ENCODE results near the gene PUM1. TPM values are rescaled to one million over a fixed set of nuclear protein-coding genes. Genes with fewer than 3 reads are reported as not detected.
"Not testable (repeated sequence)": the region's sequence is repeated elsewhere in the genome, so short reads cannot be mapped to it uniquely, and the experiment has no call there.

The PUM1 gene
- total RNA-seq, 1 experiment from 2014 or later = 25.7 TPM

DNA sequence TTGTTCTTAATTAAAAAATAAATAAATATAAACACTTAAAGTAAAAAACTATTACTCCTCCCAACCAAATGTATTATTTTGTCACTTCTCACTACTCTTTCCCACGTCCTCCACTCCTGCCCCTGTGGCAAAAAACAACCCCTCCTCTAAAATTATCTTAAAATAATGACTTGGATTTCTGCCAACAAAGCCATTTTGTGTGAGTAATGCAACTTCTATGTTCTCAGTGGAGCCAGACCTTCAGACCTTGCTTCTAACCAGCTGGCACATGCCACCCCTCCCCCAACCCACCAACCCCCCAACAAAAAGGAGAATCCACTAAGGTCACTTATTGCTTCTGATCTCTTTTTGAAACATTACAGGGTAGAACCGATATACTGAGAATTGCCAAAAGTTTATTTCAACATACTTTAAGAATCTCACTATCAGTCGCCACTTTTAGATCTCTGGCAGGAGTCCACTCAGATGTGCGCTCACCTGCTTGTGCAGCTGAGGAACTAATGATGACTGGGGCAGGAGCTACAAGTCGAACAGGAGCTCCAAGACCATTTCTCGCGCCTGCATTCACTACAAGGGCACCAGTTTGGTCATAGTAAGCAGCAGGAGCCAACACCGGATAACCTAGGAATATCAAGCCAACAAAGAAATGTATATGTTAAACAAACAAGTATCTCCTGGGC lies 98.7 kb downstream of the PUM1 start:
- peak; percentile 46 for DNase-seq (ENCODE audit: low spot score)

DNA sequence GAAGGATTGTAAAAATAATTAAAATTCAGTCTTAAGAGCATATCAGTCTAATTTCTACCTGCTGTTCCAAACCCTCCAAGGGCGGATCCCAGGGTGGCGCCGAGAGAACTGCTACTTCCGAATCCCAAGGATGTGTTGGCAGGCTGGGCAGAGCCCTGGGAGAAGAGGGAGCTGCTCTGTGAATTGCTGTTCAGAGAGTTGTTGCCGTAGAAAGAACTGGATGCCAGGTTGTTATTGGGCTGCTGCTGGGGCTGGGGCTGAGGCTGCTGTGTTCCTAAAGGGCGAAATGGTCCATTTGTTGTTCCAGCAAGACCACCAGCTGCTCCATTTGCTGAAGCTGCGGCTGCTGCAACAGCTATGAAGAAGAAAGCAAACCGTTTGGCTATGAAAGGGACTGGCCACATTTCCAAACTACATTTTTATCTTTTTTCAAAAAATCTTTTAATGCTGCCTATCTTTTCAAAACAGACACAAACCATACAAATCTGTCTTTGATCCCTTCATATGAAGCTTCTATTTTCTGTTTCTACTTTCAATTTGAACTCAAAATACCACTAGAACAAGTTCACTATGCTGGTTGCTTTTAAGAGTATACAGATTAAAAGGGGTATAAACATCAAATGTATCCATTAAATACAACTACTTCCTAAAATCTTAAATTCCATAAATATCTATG lies 99.5 kb downstream of the PUM1 start:
- DNase-seq (ENCODE audit: low spot score) = no peak

DNA sequence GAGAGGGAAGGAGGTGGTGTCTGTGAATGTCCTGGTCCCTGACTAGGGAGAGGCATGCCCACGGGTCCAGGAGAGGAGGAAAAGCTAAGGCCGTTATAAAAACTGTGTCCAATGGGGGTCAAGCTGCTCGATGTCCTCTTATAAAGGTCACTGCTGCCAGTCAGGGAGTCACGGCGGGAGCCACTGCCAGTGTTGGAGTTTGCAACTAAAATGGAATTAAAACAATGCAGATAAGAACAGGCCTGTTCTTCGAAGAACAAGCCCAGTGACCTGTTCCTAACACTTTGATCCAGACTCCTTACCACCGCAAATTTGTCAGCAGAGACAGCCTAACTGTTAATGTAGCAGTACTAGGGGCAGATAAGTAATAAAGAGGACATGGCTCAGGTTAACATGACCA lies 100.8 kb downstream of the PUM1 start:
- DNase-seq (ENCODE audit: low spot score) = no peak

DNA sequence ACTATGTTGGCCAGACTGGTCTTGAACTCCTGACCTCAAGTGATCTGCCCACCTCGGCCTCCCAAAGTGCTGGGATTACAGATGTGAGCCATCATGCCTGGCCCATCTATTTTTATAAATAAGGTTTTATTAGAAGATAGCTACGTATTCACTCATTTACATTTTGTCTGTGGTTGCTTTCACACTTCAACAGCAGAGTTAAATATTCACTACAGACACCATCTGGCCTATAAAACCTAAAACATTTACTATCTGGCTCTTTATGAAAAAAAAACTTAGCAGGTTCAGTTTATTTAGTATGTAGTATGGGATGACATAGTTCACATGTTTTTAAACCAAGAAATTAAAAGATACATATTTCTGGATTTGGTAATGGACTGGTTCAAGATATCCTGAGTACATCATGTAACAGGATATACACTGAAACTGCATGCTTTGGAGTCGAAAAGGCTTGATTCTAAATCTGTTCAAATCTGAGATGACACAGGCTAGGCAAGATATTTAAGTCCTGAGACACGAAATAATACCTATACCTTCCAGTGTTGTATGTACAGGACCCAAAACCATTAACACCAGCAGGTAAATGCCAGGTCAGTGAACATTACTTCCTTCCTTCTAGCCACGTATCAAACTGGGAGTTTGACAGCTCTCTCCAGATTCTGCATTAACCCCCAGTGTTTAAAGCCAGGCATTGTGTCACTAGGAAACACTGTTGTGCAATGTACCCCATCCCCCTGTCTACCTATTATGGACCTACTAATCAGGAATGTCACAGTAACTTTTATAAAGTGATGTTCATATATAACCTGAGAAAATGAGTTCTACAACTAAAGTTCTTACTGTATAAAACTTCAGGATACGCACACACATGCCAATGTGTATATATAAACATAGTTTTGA lies 102.7 kb downstream of the PUM1 start:
- no peak for DNase-seq (ENCODE audit: low spot score)

DNA sequence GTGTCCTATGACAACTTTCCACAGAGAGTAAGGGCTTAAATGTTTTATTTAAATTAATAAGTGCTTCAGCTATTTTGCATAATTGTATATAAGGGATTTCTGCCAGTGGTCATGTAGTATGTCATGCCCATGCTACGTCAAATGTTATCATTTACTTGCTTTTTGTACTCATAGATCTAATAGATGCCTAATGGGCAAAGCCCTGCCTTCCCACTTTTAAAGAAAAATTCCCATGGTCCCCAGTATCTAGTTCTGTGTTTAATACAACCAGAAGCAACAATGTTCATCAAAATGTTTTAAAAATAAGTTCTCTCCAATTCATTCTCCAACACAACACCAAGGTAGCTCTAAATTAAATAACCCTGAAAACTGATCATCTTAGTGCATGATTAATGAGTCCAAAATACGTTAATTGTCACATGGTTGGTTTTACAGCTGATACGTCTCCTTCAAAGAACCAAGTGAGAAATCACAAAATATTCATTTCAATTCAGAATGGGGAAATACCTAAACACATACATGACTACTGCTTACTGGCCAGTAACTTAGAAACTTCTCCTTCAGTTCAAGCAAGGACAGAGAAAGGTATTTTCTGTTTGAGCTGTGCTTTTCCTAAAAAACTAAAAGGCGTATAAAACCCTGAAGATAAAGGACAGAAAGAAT lies 107.8 kb downstream of the PUM1 start:
- DNase-seq (ENCODE audit: low spot score) = no peak

DNA sequence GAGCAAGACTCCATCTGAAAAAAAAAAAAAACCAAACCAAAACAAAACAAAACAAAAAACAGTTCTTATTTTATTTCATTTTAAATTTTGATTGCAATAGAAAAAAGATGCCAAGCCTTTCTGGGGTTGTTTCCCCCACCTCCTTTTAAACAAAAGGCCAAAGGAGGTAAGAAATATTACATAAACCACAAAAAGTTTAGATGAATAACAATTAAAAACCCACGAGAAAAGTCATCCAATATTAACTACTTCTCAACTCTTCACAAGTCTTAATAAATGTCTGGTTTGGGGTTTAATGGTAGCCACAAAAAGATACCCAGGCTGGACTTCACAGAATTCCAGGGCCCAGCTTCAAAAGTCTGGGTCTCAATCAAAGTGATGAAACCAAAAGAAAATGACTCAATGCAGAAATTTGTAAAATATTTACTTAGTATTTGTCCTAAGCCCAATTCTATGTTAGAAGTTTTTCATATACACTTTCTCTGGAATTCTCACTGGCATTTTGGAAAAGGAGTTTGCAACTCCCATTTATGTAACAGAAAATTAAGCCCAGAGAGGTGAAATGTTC lies 110.0 kb downstream of the PUM1 start:
- DNase-seq (ENCODE audit: low spot score) = no peak

DNA sequence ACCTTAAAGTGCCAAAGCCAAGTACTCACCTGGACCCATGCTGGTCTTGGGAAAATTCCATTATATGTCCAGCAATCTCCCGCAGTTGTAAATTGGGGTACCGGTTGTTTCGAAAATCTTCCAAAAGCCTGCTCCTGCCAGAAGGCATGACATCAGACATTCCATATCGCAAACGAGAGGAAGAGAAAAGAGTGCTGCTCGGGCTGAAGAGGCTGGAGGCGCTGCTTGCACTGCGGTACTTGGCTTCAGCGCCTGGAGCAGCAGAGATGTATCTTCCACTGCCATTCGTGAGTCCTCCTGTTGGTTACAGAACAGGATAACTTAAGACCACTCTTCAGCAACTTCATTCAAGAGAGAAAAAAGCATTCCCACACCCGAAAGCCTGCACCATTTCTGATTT lies 111.8 kb downstream of the PUM1 start:
- DNase-seq (ENCODE audit: low spot score) = no peak

DNA sequence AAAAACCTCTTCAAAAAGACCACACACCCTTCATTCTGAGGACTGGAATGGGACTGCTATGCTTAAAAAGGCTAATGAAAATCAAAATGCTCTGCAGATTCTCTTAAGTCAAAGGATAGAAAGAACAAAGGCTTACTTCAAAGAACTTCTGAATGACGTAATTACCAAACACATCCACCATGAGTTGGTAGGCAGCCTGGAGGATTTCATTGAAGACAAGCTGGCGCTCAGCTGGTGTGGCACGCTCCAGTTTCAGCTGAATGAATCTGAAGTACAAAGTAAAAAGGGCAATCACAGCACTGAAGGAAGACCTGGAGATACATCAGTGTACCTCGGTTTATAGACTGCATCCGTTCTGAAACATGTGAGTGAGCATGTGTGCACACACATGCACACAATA lies 113.4 kb downstream of the PUM1 start:
- DNase-seq (ENCODE audit: low spot score) = no peak

DNA sequence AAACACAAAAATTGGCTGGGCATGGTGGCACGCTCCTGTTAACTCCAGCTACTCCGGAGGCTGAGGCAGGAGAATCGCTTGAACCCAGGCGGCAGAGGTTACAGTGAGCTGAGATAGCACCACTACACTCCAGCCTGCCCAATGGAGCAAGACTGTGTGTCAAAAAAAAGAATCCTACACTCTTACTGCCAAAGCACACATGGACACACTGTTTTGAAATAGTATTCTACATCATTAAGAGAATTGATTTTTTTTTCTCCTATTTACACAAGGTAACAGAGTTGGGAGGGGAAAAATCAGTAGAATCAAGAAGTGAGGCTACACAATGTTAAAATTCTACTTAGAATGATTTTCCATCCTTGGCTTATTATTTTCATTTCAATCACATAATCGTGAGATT lies 114.8 kb downstream of the PUM1 start:
- no peak for DNase-seq (ENCODE audit: low spot score)

DNA sequence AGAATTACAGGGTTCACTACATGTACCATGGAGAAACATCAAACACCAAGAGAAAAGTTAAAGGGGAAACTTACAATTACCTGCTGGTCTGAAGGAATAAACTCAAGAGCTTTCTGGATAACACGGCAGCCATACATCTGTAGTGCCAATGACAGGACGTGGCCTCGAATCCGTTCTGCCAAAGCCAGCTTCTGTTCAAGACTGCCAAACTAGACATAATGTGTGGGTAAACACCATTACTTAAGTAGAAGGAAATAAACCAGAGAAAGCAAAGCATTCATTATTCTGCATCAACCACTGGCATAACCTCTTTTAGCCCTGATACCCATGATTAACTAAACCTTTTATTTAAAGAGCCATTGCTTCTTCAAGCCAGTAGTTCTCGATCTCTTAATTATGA lies 115.5 kb downstream of the PUM1 start:
- no peak for DNase-seq (ENCODE audit: low spot score)

DNA sequence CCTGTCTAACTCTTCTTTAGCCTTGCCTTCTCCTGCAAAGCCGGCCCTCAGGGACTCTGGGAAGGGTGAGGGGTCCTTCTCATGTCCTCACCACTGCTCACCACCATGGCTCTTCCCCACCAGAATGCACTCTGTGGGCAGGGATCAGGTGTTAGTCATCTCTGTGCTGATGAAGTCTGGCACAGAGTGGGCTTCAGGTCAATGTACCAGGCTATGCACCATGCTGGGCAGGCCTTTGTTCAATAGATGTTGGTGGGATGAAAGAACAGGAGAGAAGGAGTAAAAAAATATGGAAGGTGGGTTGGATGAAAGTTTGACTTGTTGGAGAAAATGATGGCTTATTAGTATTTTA lies 116.1 kb downstream of the PUM1 start:
- not testable (repeated sequence) for DNase-seq (ENCODE audit: low spot score)

DNA sequence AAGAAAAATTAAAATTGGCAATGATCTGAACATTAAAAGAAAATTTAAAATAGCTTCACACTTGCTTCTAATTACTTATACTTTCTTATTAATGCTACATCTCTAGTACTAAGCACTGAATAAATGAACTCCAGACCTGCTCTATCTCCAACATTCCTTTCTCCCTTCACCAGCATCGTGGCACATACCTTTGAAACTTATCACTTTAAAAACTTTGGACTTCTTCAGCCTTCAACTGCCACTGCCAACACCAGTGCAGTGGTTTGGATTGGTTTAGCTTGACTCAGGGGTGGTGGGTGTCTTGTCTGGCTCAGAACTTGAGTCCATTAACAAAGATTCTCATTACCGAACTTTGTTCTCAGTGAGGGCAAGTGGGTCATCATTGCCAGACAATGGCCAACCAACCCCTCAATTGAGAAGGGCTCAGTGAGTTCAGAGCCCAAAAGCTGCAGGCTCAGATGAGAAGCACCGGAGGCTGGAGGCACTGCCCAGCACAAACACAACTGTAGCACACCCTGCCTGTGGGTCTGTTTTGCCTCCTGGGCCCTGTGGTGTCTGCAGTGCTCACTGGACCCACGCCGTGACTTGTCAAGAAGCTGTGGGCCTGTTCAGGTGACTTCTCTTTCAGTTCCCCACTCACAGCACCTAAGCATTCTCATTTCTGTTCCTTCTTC lies 116.6 kb downstream of the PUM1 start:
- not testable (repeated sequence) for DNase-seq (ENCODE audit: low spot score)

DNA sequence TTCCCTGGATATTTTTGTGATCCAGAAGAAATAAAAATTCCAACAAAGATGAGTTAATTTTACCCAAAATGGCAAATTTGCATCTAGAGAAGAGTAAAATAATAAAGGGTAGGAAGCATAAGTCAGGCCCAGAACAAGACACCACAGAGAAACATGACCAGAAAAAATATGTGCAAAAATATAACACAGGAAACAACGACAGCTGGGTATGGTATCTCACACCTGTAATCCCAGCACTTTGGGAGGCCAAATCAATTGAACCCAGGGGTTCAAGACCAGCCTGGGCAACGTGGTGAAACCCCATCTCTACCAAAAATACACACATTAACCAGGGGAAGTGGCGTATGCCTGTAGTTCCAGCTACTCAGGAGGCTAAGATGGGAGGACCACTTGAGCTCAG lies 117.2 kb downstream of the PUM1 start:
- DNase-seq (ENCODE audit: low spot score) = no peak

DNA sequence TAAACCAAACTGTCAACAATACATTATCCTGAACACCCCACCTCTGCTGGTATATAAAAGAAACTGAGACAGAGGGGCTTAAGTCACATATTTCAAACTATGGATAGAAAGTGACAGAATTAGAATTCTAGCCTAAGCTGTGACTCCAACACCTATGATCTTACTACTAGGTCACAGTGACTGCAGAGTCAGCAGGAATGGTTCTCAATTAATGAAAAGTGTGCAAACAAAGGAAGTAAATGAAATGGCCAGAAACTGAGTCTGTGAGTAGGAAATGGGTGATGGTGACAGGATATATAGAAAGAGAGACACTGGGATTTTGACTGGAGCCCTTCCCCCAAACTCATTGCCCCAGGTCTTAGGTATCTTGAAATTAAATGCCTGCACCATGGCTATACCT lies 118.3 kb downstream of the PUM1 start:
- no peak for DNase-seq (ENCODE audit: low spot score)

DNA sequence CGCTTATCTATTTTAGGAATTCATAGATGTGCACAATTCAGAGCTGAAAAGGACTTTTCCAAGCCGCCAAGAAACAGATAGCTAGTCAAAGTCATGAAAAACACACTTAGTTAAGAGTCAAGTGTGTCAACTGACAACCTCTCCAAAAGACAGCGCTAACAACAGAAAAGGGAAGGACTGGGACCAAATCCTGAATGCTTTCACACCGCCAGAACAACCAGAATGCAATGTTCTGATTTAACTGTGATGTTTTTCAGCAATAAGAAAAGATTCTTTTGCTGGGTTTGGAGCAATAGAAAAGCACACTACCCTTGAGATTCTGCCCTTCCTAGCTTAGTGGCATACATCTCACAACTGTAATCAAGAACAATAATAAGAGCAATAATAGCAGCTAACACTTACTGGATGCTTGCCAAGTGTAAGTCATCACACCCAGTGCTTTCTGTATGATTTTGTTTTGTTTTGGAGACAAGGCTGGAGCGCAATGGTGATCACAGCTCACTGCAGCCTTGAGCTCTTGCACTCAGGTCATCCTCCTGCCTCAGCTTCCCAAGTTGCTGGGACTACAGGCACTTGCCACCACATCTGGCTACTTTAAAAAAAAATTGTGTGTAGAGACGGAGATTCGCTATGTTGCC lies 123.1 kb downstream of the PUM1 start:
- DNase-seq (ENCODE audit: low spot score) = no peak

DNA sequence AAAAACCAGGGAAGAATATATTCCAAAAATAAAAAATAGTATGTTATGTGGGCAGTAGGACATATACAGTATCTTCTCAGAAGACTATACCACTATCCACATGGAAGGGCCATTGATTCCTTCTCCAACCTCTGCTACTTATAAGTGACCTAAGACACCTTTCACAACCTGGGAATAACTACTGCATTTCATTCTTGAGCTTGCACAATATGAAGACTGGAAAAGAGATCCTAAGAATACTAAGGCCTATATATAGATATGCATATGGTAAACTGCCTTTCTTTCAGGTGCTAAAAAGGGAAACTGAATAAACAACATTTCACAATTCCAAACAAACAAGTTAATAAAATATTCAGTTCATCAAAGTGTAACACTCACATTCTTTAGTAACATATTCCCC lies 125.0 kb downstream of the PUM1 start:
- DNase-seq (ENCODE audit: low spot score) = no peak

DNA sequence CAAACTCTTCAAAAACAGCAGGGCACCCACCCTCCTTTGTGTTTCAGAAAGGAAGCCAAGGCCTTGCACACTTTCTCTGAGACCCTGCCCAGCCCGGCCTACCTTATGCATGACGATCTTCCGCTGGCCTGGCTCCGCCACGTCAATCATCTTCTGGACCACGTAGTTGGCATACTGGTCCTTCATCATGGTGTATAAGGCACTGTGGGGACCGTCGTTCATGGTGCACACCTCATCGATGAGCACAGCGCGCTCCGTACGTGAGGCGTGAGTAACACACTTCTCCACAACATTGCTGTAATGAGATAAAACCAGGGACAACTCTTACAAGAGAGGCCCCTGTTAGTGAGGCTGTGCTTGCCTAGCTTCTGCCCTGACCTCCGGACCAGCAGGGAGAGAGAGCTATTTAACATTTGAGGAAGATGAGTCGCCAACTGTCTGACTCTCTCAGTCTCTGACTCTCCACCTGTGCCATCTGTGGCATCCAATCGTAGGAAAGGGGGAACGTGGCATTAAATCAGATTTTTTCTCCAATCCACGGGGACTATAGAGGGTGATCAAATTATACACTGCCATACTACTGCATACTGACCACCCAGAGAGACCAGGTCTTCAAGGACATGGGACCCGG lies 128.9 kb downstream of the PUM1 start:
- DNase-seq (ENCODE audit: low spot score) = no peak

DNA sequence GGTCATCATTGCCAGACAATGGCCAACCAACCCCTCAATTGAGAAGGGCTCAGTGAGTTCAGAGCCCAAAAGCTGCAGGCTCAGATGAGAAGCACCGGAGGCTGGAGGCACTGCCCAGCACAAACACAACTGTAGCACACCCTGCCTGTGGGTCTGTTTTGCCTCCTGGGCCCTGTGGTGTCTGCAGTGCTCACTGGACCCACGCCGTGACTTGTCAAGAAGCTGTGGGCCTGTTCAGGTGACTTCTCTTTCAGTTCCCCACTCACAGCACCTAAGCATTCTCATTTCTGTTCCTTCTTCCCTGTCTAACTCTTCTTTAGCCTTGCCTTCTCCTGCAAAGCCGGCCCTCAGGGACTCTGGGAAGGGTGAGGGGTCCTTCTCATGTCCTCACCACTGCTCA lies 129.8 kb downstream of the PUM1 start:
- DNase-seq (ENCODE audit: low spot score) = not testable (repeated sequence)

DNA sequence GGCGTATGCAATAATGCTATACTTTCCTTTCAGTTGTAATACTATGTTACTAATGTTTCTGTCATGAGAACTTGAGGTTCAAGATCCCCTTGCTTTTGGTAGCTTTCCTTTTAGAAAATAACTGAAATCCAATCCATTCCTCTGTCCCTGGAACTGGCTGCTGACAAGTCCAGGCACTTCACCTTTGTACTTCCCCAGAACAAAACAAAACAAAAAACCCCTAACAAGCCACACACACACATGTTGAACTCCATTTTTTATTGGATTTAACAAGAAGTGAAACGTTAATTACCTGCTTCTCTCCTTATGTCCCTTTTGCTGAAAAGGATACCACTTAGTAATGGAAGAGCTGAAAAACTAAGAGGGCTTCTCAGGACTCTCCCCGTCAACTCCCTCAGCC lies 130.9 kb downstream of the PUM1 start:
- DNase-seq (ENCODE audit: low spot score) = no peak

DNA sequence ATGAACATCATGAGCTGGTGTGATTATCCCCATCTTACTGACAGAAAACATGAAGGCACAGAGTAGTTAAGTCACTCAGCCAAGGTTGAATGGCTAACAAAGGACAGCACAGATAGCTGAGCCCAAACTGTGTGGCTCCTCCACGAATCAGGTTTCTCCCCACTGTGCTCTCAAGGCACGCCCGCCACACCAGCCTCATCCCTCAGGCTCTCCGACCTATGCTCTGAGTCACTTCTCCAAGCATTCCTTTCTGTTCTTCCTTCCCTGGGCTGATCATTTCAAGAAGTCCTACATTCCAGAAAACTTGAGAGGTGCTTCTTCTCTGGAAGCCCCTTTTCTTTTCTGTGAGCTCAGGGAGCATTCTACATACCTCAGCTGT lies 131.7 kb downstream of the PUM1 start:
- peak; percentile 14 for DNase-seq (ENCODE audit: low spot score)
